ENCODE measurements around the gene TAAR5. TPM values are rescaled to one million over a fixed set of nuclear protein-coding genes. Genes with fewer than 3 reads are reported as not detected.

Gene TAAR5
- total RNA-seq, 1 donor: not detected

GRCh38 chr6:132551214-132551613 is 38.3 kb downstream of the TAAR5 start:
- DNase-seq (ENCODE audit: low read depth): no peak
- H3K4me3 ChIP-seq (ENCODE audit: low read depth, low read length): no peak overlapping the region
- TF ChIP-seq CTCF (IDR thresholded peaks at IDR 0.05; ENCODE audit: insufficient read depth, low read depth, low read length): no peak

GRCh38 chr6:132548746-132549463 is 40.6 kb downstream of the TAAR5 start:
- DNase-seq (ENCODE audit: low read depth): no peak
- no peak overlapping the region for H3K4me3 ChIP-seq (ENCODE audit: low read depth, low read length)
- TF ChIP-seq CTCF (IDR thresholded peaks at IDR 0.05; ENCODE audit: insufficient read depth, low read depth, low read length): no peak

- TF ChIP-seq CTCF (IDR thresholded peaks at IDR 0.05; ENCODE audit: insufficient read depth, low read depth, low read length): no peak
- DNase-seq (ENCODE audit: low read depth): no peak
Measured at GRCh38 chr6:132544826-132545225, 44.7 kb downstream of the TAAR5 start.

More at GRCh38 chr6:132544826-132545225, 44.7 kb downstream of the TAAR5 start:
- H3K4me3 ChIP-seq (ENCODE audit: low read depth, low read length): no peak overlapping the region

Small RNAs within 50 kb of the gene (small RNA-seq; reads per million reads assigned to genes)
- not detected for gene TAAR7P

Other genes starting within 250 kb of the TAAR5 start
- 15.1 and 25.4 TPM in 2 replicates for gene MOXD1, start 188.3 kb downstream of the TAAR5 start, total RNA-seq
- 16.8 and 27.2 TPM in 2 replicates for gene STX7, start 76.6 kb downstream of the TAAR5 start, total RNA-seq
- not detected in 2 replicates for gene TAAR9, start 51.5 kb downstream of the TAAR5 start, total RNA-seq
- gene TAAR8, start 37.1 kb downstream of the TAAR5 start, total RNA-seq: not detected in 2 replicates
- not detected in 2 replicates for gene TAAR6, start 19.4 kb downstream of the TAAR5 start, total RNA-seq
- gene TAAR2, start 34.5 kb upstream of the TAAR5 start, total RNA-seq: not detected in 2 replicates
- gene TAAR1, start 69.4 kb upstream of the TAAR5 start, total RNA-seq: not detected in 2 replicates
- gene VNN1, start 124.3 kb upstream of the TAAR5 start, total RNA-seq: under 0.01 TPM in 2 replicates
- gene VNN2, start 168.2 kb upstream of the TAAR5 start, total RNA-seq: not detected in 2 replicates
- gene SLC18B1, start 208.9 kb upstream of the TAAR5 start, total RNA-seq: 4.8 and 11.2 TPM in 2 replicates
- gene RPS12, start 224.8 kb upstream of the TAAR5 start, total RNA-seq: 603 and 770 TPM in 2 replicates

Data from fibroblast of villous mesenchyme (primary cell).